ENCODE measurements around the gene YTHDC1.

The YTHDC1 gene

GRCh38 chr4:68358988-68359387 lies 9.1 kb upstream of the YTHDC1 start:
- DNase-seq, result no peak

GRCh38 chr4:68352791-68353190 lies 2.9 kb upstream of the YTHDC1 start:
- DNase-seq, result no peak

- DNase-seq, result no peak
These were observed 626 bp downstream of the YTHDC1 start for GRCh38 chr4:68349279-68349648.

- no peak for DNase-seq
These were observed 1.3 kb downstream of the YTHDC1 start for GRCh38 chr4:68348577-68348976.

GRCh38 chr4:68347845-68348244 lies 2.0 kb downstream of the YTHDC1 start:
- no peak for DNase-seq

- no peak for DNase-seq
These were observed 3.4 kb downstream of the YTHDC1 start for GRCh38 chr4:68346461-68346860.

GRCh38 chr4:68344785-68345184 lies 5.1 kb downstream of the YTHDC1 start:
- DNase-seq, result no peak

GRCh38 chr4:68344049-68344448 lies 5.8 kb downstream of the YTHDC1 start:
- no peak for DNase-seq

- no peak for DNase-seq
These were observed 7.8 kb downstream of the YTHDC1 start for GRCh38 chr4:68342134-68342533.

GRCh38 chr4:68338625-68339024 lies 11.3 kb downstream of the YTHDC1 start:
- DNase-seq, result no peak

GRCh38 chr4:68337522-68337921 lies 12.4 kb downstream of the YTHDC1 start:
- DNase-seq, result no peak

- no peak for DNase-seq
These were observed 12.9 kb downstream of the YTHDC1 start for GRCh38 chr4:68337004-68337403.

GRCh38 chr4:68336530-68336929 lies 13.4 kb downstream of the YTHDC1 start:
- no peak for DNase-seq

- no peak for DNase-seq
These were observed 23.7 kb downstream of the YTHDC1 start for GRCh38 chr4:68326141-68326540.

- DNase-seq, result no peak
These were observed 25.2 kb downstream of the YTHDC1 start for GRCh38 chr4:68324519-68325262.

- DNase-seq, result no peak
These were observed 30.9 kb downstream of the YTHDC1 start for GRCh38 chr4:68319040-68319439.

GRCh38 chr4:68316193-68316969 lies 33.5 kb downstream of the YTHDC1 start:
- no peak for DNase-seq

GRCh38 chr4:68310651-68311247 lies 39.1 kb downstream of the YTHDC1 start:
- no peak for DNase-seq

GRCh38 chr4:68304731-68305130 lies 45.2 kb downstream of the YTHDC1 start:
- no peak for DNase-seq

- DNase-seq, result no peak
These were observed 50.1 kb downstream of the YTHDC1 start for GRCh38 chr4:68299492-68300457.

- DNase-seq, result no peak
These were observed 52.8 kb downstream of the YTHDC1 start for GRCh38 chr4:68297137-68297536.

GRCh38 chr4:68291256-68291655 lies 58.6 kb downstream of the YTHDC1 start:
- DNase-seq, result no peak

GRCh38 chr4:68288393-68288740 lies 61.5 kb downstream of the YTHDC1 start:
- DNase-seq, result no peak
